ENCODE data around the gene RORC. TPM values are rescaled to one million over a fixed set of nuclear protein-coding genes. Genes with fewer than 3 reads are reported as not detected.

RORC gene
- total RNA-seq, 1 donor from 2014 or later: 0.45 TPM

GRCh38 chr1:151811181-151811580 is 20.4 kb downstream of the RORC start:
- no peak for DNase-seq (ENCODE audit: low spot score)
- no peak for ATAC-seq
- intact Hi-C loops (cut with DNase I): no loop called here

- DNase-seq (ENCODE audit: low spot score) (no peak), ATAC-seq (no peak)
- intact Hi-C loops (cut with DNase I): no loop called here
Observed at GRCh38 chr1:151809985-151810556, 21.5 kb downstream of the RORC start.

DNA sequence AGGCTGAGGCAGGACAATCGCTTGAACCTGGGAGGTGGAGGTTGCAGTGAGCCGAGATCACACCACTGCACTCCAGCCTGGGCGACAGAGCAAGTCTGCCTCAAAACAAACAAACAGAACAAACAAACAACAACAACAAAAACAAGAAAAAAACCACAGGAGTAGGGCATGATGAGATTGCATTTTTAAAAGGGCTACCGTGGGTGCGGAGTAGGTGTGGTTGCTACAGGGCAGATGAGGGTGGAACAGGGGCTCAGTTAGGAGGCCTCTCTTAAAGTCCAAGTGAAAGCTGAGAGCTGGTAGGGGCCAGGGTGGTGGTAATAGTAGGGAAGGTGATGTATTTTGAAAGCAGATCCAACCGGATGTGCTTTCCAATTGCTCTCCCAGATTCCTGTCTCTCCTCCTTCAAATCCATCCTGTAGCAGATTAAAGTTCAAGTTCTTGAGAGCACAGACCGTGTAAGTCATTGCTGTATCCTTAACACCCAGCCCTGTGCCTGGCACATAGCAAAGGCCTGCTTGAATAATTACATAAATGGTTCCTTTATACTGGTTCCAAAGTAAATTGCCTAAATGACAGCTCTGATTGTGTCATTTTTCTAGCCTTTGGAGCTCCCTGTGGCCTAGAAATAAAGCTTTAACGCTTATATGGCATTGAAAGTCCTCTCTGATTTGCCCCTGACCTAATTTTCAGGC is 22.2 kb downstream of the RORC start:
- ATAC-seq (no peak), DNase-seq (ENCODE audit: low spot score) (no peak)
- intact Hi-C loops (cut with DNase I): no loop called here

- intact Hi-C loops (cut with DNase I): no loop called here
- ATAC-seq: no peak
- DNase-seq (ENCODE audit: low spot score): peak; percentile 28
Observed at GRCh38 chr1:151807766-151808165, 23.8 kb downstream of the RORC start.

- ATAC-seq: no peak
- intact Hi-C loops (cut with DNase I): no loop called here
- peak; percentile 45 for DNase-seq (ENCODE audit: low spot score)
Observed at GRCh38 chr1:151807131-151807530, 24.5 kb downstream of the RORC start.

DNA sequence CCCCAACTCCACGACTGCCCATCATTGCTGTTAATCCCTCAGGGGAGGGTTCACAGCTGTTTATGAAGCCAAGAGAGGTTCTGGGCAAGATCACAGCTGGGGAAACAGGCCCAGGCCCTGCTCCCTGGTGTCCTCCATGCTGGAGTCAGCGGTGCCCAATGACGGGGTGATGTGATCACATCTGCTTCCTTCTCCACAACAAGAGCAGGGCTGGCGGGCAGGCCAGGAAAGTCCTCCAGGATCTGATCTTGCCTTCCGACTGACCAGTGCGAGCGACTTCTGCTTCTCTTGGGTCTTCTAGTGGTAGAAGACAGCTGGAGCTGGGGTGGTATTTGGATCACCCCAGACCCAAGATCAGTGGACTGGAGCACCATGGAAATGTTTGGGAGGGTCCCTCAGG is 25.4 kb downstream of the RORC start:
- intact Hi-C loops (cut with DNase I): no loop called here
- no peak for ATAC-seq
- DNase-seq (ENCODE audit: low spot score): peak; percentile 45

DNA sequence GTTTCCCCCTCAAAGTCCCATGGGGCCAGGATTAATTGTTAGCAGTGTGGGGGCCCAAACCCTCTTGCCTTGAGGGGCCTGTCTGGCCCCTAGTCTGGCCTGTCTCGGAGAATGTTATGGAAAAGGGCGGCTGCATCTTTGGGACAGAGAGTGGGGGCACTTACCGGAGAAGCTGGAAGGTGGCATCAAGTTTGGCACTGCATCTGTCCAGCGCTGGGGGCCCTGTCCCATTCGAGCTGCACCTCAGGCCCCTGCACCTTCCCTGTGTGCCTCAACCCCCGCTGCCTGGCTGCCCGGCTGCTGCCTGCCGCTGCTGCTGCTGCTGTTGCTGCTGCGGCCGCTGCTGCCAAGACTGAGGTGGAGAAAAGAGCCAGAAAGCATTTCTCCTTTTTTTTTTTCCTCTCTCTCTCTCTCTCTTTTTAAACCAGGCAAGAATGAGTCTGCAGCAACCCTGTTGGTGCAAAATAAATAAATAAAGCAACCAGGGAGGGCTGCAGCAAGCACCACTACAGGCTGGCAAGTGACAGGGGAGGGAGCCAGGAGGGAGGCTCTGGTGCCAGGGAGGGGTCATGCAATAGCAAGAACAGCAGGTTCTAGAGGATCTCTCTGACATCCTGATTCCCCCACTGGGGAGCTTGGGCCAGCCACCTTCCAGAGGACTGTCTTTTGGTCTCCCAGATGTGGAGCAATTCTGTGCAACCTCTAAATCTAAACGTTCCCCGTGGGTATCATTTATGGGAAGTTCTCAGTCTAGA is 26.4 kb downstream of the RORC start, which contains the start of gene LINGO4:
Gene LINGO4, minus strand, starts transcription at position 354 of the 755 bp plus-strand sequence. CDS start 2,715 bp downstream, outside the sequence.
- intact Hi-C loops (cut with DNase I): no loop called here
- ATAC-seq: no peak
- DNase-seq (ENCODE audit: low spot score): peak; percentile 31

- DNase-seq (ENCODE audit: low spot score): no peak
- intact Hi-C loops (cut with DNase I): no loop called here
- ATAC-seq: no peak
Observed at GRCh38 chr1:151803915-151804314, 27.7 kb downstream of the RORC start.

DNA sequence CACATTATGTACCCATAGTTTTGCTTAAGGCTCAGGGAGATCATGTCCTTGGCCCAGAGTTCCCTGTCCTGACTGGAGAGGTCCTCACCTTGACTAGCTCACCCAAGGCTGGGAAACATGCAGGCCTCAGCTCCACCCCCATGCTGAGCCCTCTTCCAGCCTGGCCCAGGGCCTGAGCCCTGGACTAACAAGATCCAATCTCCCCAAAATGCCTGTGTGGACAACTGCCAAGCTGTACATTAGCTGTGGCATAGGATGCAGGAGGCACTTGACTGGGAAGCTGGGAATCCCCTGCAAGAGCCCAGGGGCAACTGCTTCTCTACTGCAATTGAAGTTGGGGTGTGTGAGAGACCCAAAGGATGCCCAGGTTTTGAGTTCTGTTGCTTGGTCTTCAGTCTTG is 28.4 kb downstream of the RORC start:
- DNase-seq (ENCODE audit: low spot score) (peak; percentile 27), ATAC-seq (no peak)
- intact Hi-C loops (cut with DNase I): no loop called here

GRCh38 chr1:151802372-151802771 is 29.2 kb downstream of the RORC start:
- intact Hi-C loops (cut with DNase I): no loop called here
- DNase-seq (ENCODE audit: low spot score) (no peak), ATAC-seq (no peak)

GRCh38 chr1:151801846-151802245 is 29.8 kb downstream of the RORC start:
- intact Hi-C loops (cut with DNase I): no loop called here
- no peak for ATAC-seq
- DNase-seq (ENCODE audit: low spot score): no peak

- ATAC-seq (no peak), DNase-seq (ENCODE audit: low spot score) (no peak)
- intact Hi-C loops (cut with DNase I): no loop called here
Observed at GRCh38 chr1:151801310-151801820, 30.2 kb downstream of the RORC start.

DNA sequence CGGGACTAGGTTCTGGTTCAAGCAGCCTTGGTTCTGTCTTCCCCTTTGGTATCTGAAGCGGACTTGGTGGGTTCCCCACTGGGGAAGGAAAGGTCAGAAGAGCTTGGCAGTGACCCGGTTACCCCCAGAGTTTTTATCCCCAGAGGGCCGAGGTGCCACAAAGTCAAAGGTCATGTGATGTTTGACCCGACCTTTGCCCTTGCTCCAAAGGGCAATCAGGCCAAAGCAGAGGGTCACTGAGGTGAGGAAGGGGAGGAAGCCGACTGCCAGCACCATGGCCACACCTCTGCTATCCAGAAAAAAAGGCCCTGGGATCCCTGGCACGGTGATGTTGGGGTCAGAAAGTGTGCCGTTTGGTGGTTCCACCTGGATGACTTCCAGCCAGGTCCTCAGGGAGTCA is 30.8 kb downstream of the RORC start:
- intact Hi-C loops (cut with DNase I): no loop called here
- no peak for DNase-seq (ENCODE audit: low spot score)
- ATAC-seq: no peak

DNA sequence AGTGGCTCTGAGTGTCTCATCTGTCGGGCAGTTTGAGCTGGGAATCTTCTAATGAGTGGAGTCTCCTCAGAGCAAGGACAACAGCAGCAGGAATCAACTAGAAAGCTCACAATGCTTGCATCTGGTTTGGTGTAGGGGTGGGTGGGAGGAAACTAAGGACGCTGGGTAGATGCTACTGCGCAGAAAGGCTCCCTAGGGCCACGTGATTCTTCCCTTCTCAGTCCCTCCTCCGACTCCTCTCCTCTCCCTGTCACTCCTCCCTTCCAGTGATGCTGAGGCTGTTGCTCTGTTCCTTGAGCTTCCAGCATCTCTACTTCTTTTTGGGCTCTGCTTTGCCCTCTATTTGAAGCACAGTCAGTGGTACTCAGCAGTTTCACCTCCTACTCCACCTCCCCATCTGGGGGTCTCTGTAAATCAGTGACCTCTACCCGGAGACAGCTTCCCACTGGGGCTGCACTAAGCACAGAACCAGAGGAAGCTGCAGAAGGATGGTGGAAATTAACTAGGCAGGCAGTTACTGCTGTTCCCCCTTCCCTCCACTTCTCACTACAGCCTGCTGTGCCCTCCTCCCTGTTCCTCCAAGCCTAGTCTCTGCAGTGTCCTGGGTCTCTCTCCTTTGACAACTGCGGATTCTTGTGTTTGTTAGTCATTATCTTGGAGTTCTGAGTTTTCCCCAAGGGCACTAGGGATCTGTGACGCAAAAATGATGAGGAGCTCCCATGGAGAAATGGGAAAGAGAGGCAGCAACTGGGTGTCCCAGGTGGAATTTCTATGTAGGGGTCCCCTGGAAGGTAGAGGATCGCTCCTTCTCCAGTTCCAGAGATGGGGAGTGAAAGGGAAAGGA is 32.2 kb downstream of the RORC start:
- ATAC-seq (no peak), DNase-seq (ENCODE audit: low spot score) (no peak)
- intact Hi-C loops (cut with DNase I): no loop called here

DNA sequence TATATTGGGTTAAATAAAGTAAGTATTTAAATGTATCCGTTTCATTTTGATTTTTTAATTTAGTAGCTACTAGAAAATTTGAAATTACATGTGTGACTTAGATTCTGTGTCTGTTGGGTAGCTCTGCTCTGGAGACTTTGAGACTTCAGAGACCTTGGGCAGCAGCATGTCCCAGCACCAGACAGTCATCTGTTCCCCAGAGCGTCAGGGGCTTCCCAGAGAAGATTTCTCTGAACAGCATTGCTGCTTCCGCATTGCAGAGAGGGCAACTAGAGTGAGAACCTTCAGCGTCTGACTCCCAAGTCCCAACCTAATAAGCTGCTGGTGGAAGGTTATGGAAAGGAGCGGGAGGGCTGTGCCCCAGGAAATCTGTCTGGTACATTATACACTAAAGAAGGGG is 33.0 kb downstream of the RORC start:
- intact Hi-C loops (cut with DNase I): no loop called here
- no peak for ATAC-seq

GRCh38 chr1:151790940-151791651 is 40.5 kb downstream of the RORC start:
- DNase-seq (ENCODE audit: low spot score) (no peak), ATAC-seq (peak; percentile 7)
- intact Hi-C loops (cut with DNase I): no loop called here

More for the DNA sequence above, 33.0 kb downstream of the RORC start:
- no peak for DNase-seq (ENCODE audit: low spot score)

DNA sequence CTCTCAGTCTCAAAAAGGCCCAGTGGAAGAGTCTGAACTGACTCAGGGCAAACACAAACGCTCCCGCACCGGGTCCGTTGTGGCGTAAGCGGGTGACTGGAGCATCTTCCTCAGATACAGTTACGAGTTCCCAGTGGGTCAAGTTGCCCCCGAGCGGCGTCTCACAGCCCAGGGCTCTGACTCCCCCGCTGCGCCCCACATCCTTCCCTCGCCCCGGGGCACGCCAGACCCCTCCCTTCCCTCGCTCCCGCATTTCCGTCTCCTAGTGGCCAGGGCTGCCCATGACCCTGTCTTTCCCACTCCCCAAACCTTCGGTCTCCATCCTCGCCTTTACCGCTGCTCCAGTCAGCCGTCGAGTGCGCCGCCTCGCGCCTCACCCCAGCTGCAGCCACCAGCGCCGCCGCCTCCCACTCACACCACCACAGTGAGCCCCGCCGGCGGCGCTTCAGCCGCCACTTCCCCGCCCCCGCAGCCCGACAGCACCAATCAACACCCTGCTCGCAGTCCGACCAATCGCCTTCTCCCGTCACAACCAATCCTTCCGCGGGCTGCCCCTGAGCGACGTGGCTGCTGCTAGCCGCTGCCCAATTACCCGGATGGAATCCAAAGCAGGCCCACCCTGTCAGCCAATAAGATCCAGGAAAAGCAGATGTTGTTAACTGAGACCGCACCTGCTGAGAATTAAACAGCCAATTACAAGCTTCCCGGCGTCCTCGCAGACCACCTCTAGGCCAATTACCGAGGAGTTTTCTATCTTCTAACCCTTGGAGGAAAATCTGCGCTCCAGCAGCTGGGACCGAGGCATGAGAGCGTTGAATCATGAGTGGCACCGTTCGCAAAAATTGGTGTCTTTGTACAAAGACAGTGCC is 41.3 kb downstream of the RORC start, which contains the start of gene TDRKH:
Gene TDRKH, minus strand, starts transcription at position 430 of the 869 bp plus-strand sequence. CDS start 7,478 bp downstream, outside the sequence.
- ATAC-seq (peak; percentile 100), DNase-seq (ENCODE audit: low spot score) (peak; percentile 98)
- intact Hi-C loops (cut with DNase I): no loop called here

All from sciatic nerve (tissue), 2 donors.